Large intestine (tissue), 3 donors: Measurements from ENCODE around the gene INVS. TPM values are rescaled to one million over a fixed set of nuclear protein-coding genes. Genes with fewer than 3 reads are reported as not detected.
"Not testable (repeated sequence)": the region's sequence is repeated elsewhere in the genome, so short reads cannot be mapped to it uniquely, and the experiment has no call there.

Experiments used
- DNase-seq, 2 donors: peaks; one replicate each; pipeline versions ENCODE4 v3.0.0 to v3.0.0-alpha.2; 2013
- H3K27ac ChIP-seq: one replicate; pipeline ENCODE4 v1.5.1; 2013; ENCODE audit warnings: low read length
- H3K27me3 ChIP-seq: 2 replicates; pipeline ENCODE4 v1.6.1; 2013; ENCODE audit warnings: low read length; ENCODE audit not compliant: control insufficient read depth, insufficient read depth
- H3K36me3 ChIP-seq: 2 replicates; pipeline ENCODE4 v1.6.1; 2013; ENCODE audit warnings: low read length; ENCODE audit not compliant: control insufficient read depth, insufficient read depth
- H3K4me1 ChIP-seq: one replicate; pipeline ENCODE4 v1.6.1; 2013; ENCODE audit warnings: low read length; ENCODE audit not compliant: control insufficient read depth, insufficient read depth
- H3K4me3 ChIP-seq: one replicate; pipeline ENCODE4 v1.5.1; 2013; ENCODE audit warnings: low read length
- H3K9me3 ChIP-seq: one replicate; pipeline ENCODE4 v1.6.1; 2013; ENCODE audit warnings: mild to moderate bottlenecking, low read depth, low read length, moderate library complexity; ENCODE audit not compliant: control insufficient read depth
- WGBS: methylation state at CpG from one replicate; pipeline ENCODE4 v1.1.5; 2013; ENCODE audit warnings: low lambda C conversion rate; ENCODE audit not compliant: insufficient coverage; 5-methylcytosine and 5-hydroxymethylcytosine counted together
- polyA plus RNA-seq: library from polyadenylated mRNA; unstranded; fragments of 120-200 nt; gene quantifications from one replicate; pipeline ENCODE4 v1.2.1, GENCODE V29; 2013

The INVS gene
- polyA plus RNA-seq, 1 donor, result 15.8 TPM

DNA sequence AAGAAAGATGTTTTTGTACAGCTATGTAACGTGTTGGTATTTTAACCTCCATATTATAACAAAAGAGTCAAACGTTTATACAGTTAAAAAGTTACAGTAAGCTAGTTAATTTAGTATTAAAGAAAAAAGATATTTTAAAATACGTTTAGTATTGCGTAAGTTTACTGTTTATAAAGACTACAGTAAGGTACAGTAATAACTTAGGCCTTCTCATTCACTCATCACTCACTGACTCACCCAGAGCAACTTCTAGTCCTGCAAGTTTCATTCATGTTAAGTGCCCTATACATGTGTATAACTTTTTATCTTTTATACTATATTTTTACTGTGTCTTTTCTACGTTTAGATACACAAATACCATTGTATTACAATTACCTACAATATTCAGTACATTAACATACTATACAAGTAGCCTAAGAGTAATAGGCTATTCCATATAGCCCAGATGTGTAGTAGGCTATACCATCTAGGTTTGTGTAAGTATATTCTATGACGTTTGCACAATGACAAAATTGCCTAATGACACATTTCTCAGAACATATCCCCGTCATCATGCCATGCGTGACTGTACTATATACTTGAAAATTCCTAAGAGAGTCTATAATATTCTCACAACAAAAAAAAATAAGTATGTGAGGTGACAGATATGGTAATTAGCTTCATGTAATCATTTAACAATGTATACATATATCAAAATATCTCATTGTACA, 34.0 kb upstream of the INVS start:
- no peak overlapping the region for H3K27ac ChIP-seq
- H3K36me3 ChIP-seq, result no peaks in the 10 kb centered on the region
- 65% methylated on average over 5 of the region's 8 CpGs for WGBS
- H3K27me3 ChIP-seq, result no peaks in the 10 kb centered on the region
- no peak for DNase-seq
- peaks cover 3% of the 10 kb centered on the region for H3K4me1 ChIP-seq
- peaks cover 5% of the 10 kb centered on the region for H3K9me3 ChIP-seq
- H3K4me3 ChIP-seq, result no peak overlapping the region

GRCh38 chr9:100066539-100066938, 32.5 kb upstream of the INVS start:
- WGBS, result no CpG with 5 or more reads among the region's 2 CpGs
- peak overlapping the region; percentile 43 for H3K27ac ChIP-seq
- peak; percentile 58 to 82 for DNase-seq
- H3K36me3 ChIP-seq, result no peaks in the 10 kb centered on the region
- no peaks in the 10 kb centered on the region for H3K27me3 ChIP-seq
- peaks cover 5% of the 10 kb centered on the region for H3K9me3 ChIP-seq
- peaks cover 3% of the 10 kb centered on the region for H3K4me1 ChIP-seq
- H3K4me3 ChIP-seq, result no peak overlapping the region

GRCh38 chr9:100067990-100068389, 31.1 kb upstream of the INVS start:
- not testable (repeated sequence) for H3K4me1 ChIP-seq, H3K9me3 ChIP-seq, H3K27ac ChIP-seq, H3K4me3 ChIP-seq, DNase-seq, H3K36me3 ChIP-seq, H3K27me3 ChIP-seq
- WGBS, result no CpG with 5 or more reads among the region's 30 CpGs

GRCh38 chr9:100069068-100069467, 30.0 kb upstream of the INVS start:
- WGBS, result no CpG with 5 or more reads among the region's 3 CpGs
- H3K4me1 ChIP-seq, H3K4me3 ChIP-seq: not testable (repeated sequence)

DNA sequence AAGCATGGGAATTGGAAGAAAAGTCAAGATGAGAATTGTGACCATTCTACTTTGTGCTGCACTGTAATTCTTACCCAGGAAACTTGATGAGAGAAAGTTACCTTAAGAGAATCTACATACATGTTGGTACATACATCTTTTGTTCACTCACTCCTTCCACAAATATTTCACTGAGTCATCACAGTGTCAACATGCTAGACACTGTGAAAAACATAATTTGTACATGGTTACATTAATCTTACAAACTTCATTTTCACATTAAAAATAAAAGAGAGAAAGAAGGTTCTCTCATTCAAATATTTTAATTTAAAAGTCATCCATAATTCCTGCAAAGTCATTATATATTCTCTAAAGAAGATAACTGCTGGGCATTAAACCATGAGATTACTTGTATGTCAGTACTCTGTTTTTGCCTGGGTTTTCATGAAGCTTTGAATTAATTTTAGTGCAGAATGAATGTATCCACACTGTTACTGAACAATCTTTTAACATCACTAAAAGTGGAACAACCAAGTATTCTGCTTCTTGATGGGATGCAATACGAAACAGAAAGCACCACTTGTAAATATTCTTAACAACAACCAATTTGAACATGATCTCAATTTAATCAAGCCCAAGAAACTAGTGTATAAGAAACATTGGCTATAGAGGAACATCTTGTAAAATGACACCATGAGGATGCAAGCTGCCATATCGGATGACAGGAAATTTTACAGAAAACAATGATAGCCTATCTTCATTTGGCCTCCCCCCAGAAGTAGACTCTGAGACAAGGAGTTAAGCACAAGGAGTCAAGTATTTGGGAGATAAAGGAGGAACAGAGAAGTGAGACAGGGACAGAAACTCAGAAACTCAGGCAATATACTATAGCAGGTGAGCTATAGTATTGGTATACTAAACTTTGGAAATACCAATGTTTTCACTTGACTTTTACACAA, 28.7 kb upstream of the INVS start:
- no CpG with 5 or more reads among the region's 2 CpGs for WGBS
- Histone ChIP-seq H3K4me3 (no peak overlapping the region), H3K27ac (no peak overlapping the region), H3K4me1 (no peaks in the 10 kb centered on the region), H3K36me3 (peaks cover 2% of the 10 kb centered on the region), H3K27me3 (no peaks in the 10 kb centered on the region), H3K9me3 (peaks cover 5% of the 10 kb centered on the region)
- no peak for DNase-seq

More at GRCh38 chr9:100069068-100069467, 30.0 kb upstream of the INVS start:
- not testable (repeated sequence) for H3K27ac ChIP-seq, H3K9me3 ChIP-seq, H3K27me3 ChIP-seq, H3K36me3 ChIP-seq, DNase-seq

GRCh38 chr9:100071271-100071670, 27.8 kb upstream of the INVS start:
- Histone ChIP-seq H3K27me3 (no peaks in the 10 kb centered on the region), H3K9me3 (peaks cover 5% of the 10 kb centered on the region), H3K4me1 (no peaks in the 10 kb centered on the region), H3K4me3 (no peak overlapping the region), H3K27ac (no peak overlapping the region), H3K36me3 (peaks cover 3% of the 10 kb centered on the region)
- no CpG with 5 or more reads among the region's 2 CpGs for WGBS
- DNase-seq, result no peak

DNA sequence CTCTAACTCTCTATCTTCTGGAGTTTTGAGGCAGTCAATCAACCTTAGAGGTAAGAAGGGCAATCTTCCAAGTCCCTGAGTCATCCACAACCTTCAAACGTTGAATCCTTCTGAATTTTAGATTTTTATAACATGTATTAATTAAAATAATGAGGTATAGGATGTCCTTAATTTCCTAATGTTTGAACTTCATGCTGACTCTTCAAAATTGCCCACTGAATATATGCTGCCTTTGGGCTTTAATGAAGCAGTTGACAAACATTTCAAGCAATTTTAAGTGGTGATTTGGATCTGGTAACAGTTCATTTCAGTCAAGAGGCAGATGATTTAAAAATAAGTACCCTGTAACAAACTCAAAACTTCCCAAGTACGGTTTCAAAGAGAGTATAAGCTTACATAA, 26.2 kb upstream of the INVS start:
- no peak overlapping the region for H3K4me3 ChIP-seq
- H3K27me3 ChIP-seq, result no peaks in the 10 kb centered on the region
- H3K4me1 ChIP-seq, result no peaks in the 10 kb centered on the region
- peaks cover 3% of the 10 kb centered on the region for H3K36me3 ChIP-seq
- H3K9me3 ChIP-seq, result peaks cover 2% of the 10 kb centered on the region
- no peak overlapping the region for H3K27ac ChIP-seq
- WGBS, result 57% methylated on average over 1 of the region's 2 CpGs
- DNase-seq, result no peak

- no peaks in the 10 kb centered on the region for H3K4me1 ChIP-seq
- H3K27me3 ChIP-seq, result no peaks in the 10 kb centered on the region
- H3K27ac ChIP-seq, result no peak overlapping the region
- H3K4me3 ChIP-seq, result no peak overlapping the region
- peaks cover 3% of the 10 kb centered on the region for H3K36me3 ChIP-seq
- no peaks in the 10 kb centered on the region for H3K9me3 ChIP-seq
- DNase-seq, result no peak
- WGBS, result no CpG with 5 or more reads among the region's 6 CpGs
Measured at GRCh38 chr9:100074093-100074492, 24.9 kb upstream of the INVS start.

DNA sequence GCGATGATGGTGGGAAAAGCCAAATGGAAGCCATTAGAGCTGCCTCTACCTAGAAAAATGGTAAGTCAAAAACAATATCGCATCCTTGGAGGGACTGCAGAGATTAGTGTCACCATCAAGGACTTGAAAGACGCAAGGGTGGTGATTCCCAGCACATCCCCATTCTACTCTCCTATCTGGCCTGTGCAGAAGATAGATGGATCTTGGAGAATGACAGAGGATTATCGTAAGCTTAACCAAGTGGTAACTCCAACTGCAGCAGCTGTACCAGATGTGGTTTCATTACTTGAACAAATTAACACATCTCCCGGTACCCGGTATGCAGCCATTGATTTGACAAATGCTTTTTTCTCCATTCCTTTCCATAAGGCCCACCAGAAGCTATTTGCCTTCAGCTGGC, 24.1 kb upstream of the INVS start:
- no peak for DNase-seq
- Histone ChIP-seq H3K9me3 (no peaks in the 10 kb centered on the region), H3K27ac (no peak overlapping the region), H3K4me3 (no peak overlapping the region), H3K4me1 (no peaks in the 10 kb centered on the region), H3K36me3 (peaks cover 3% of the 10 kb centered on the region), H3K27me3 (no peaks in the 10 kb centered on the region)
- 100% methylated on average over 1 of the region's 6 CpGs for WGBS

GRCh38 chr9:100076256-100076655, 22.8 kb upstream of the INVS start:
- H3K9me3 ChIP-seq, H3K4me1 ChIP-seq, DNase-seq, H3K4me3 ChIP-seq, H3K27ac ChIP-seq, H3K27me3 ChIP-seq, H3K36me3 ChIP-seq: not testable (repeated sequence)
- WGBS, result no CpG with 5 or more reads among the region's 4 CpGs
